SIG-M5 (cell line): ENCODE results near the gene RIN1.
A peak's percentile ranks its signal among the peaks of the same experiment; 100 is the strongest.

ENCODE experiments used
- DNase-seq: peaks from one replicate; lab custom pipeline; 2025; lab: John Stamatoyannopoulos, UW

RIN1 gene

DNA sequence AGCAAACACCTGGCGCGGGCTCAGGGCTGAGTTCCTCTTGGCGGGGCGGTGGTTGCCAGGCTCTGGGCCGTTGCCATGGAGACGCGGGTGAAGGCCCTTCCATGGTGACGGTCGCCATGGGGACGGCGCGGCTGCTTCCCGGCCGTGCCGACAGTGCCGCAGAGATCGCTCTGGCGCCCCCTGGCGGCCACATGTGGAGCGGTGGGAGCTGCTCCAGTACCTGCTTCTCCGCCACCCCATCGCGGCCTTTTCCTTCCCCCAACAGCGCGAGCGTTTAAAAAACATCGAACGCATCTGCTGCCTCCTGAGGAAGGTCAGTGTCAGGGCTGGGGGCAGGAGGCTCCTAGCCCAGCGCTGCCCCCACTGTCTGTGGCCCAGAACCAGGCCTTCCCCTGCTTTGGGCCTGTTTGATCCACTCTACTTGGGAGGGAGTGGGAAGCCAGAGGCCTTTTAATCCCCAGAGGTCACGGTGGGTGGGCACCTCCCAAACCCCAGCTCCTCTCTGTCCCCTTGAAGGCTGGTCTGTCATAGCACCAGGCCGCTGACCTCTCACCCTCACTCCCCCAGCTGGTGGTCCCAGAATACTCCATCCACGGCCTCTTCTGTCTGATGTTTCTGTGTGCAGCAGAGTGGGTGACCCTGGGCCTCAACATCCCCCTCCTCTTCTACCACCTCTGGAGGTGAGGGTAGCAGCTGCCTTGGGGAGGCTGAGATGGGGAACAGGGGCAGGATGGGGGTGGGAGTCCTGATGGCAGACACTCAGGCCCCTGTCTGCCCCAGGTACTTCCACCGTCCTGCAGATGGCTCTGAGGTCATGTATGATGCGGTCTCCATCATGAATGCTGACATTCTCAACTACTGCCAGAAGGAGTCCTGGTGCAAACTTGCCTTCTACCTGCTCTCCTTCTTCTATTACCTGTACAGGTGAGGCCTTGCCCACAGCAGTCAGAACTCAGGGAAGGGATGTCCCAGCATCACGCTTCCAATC, 53.5 kb downstream of the RIN1 start:
- peak; percentile 62 for DNase-seq
